ENCODE results near the gene TMEM109. TPM values are rescaled to one million over a fixed set of nuclear protein-coding genes. Genes with fewer than 3 reads are reported as not detected.

The TMEM109 gene
- total RNA-seq, 1 donor from 2014 or later: 64.5 TPM

GRCh38 chr11:60933416-60934123 is 19.6 kb downstream of the TMEM109 start:
- peaks cover 6% of the 10 kb centered on the region for H3K36me3 ChIP-seq (ENCODE audit: control insufficient read depth, insufficient read depth, low read length)
- no peaks in the 10 kb centered on the region for H3K27me3 ChIP-seq (ENCODE audit: control insufficient read depth, insufficient read depth, low read length)
- TF ChIP-seq, protein P1, sequence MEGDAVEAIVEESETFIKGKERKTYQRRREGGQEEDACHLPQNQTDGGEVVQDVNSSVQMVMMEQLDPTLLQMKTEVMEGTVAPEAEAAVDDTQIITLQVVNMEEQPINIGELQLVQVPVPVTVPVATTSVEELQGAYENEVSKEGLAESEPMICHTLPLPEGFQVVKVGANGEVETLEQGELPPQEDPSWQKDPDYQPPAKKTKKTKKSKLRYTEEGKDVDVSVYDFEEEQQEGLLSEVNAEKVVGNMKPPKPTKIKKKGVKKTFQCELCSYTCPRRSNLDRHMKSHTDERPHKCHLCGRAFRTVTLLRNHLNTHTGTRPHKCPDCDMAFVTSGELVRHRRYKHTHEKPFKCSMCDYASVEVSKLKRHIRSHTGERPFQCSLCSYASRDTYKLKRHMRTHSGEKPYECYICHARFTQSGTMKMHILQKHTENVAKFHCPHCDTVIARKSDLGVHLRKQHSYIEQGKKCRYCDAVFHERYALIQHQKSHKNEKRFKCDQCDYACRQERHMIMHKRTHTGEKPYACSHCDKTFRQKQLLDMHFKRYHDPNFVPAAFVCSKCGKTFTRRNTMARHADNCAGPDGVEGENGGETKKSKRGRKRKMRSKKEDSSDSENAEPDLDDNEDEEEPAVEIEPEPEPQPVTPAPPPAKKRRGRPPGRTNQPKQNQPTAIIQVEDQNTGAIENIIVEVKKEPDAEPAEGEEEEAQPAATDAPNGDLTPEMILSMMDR (IDR thresholded peaks at IDR 0.05; ENCODE audit: insufficient read depth, low read length, poor library complexity, severe bottlenecking): no peak
- no peak overlapping the region for H3K4me3 ChIP-seq (ENCODE audit: low read depth, low read length)
- no peak for DNase-seq (ENCODE audit: low read depth)

DNA sequence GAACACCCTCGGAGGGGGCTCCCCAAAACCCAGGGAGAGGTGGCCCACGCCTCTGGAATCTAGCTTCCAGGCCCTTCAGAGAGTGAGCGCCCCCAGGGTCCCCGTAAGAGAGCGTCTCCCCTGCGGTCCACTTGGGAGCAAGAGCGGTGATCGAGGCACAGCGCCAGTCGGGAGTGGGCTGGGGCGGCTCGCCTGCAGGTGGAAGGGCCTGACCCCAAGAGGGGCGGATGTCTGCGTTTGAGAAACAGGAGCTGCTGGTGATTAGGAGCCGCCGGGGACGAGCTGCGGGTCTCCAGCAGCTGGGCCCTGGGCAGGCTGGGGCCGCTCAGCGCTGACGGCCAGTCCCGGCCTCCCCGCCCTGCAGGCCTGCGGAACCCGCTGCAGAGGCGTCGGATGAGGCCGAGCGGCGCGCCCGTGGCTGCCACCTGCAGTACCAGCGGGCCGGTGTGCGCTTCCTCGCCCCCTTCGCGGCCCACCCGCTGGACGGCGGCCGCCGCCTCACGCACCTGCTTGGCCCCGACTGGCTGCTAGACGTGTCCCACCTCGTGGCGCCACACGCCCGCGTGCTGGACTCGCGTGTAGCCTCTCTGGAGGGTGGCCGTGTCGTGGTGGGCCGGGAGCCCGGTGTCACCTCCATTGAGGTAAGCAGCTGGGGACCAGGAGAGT is 20.3 kb downstream of the TMEM109 start:
- H3K4me3 ChIP-seq (ENCODE audit: low read depth, low read length): no peak overlapping the region
- no peak for DNase-seq (ENCODE audit: low read depth)
- TF ChIP-seq, protein P1 (IDR thresholded peaks at IDR 0.05; ENCODE audit: insufficient read depth, low read length, poor library complexity, severe bottlenecking): no peak
- H3K27me3 ChIP-seq (ENCODE audit: control insufficient read depth, insufficient read depth, low read length): no peaks in the 10 kb centered on the region
- peaks cover 2% of the 10 kb centered on the region for H3K36me3 ChIP-seq (ENCODE audit: control insufficient read depth, insufficient read depth, low read length)

DNA sequence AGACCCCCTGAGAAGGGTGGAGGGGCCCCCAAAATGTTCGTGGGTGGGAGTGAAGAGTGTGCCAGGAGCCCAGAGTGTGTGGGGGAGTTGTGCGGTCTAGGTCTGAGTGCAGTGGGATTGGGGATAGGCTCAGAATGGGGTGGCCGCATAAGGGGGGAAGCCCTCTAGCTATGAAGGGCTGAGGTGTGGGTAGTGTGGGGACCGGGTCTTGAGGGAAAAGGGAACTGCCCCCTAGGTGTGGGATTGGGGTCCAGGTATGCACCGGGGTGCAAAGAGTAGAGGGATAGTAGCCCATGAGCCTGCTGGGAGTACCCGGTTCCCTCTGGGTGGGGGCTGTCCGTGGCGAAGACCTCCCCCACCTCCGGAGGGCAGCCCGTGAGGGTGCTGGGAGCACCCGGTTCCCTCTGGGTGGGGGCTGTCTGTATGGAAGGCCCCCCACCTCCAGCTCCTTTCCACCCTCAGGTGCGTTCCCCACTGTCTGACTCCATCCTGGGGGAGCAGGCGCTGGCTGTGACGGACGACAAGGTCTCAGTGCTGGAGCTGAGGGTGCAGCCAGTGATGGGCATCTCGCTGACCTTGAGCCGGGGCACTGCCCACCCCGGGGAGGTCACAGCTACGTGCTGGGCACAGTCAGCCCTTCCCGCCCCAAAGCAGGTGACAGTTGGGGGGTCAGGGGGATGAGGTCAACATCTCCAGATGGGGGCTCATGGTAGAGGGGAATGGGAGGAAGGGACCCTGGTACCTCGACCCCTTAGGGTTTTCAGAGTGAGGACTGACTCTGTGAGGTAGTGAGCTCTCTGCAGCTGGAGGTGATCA is 21.0 kb downstream of the TMEM109 start:
- Histone ChIP-seq H3K4me3 (ENCODE audit: low read depth, low read length) (no peak overlapping the region), H3K27me3 (ENCODE audit: control insufficient read depth, insufficient read depth, low read length) (no peaks in the 10 kb centered on the region), H3K36me3 (ENCODE audit: control insufficient read depth, insufficient read depth, low read length) (peaks cover 1% of the 10 kb centered on the region)
- no peak for DNase-seq (ENCODE audit: low read depth)
- TF ChIP-seq, protein P1 (IDR thresholded peaks at IDR 0.05; ENCODE audit: insufficient read depth, low read length, poor library complexity, severe bottlenecking): no peak

DNA sequence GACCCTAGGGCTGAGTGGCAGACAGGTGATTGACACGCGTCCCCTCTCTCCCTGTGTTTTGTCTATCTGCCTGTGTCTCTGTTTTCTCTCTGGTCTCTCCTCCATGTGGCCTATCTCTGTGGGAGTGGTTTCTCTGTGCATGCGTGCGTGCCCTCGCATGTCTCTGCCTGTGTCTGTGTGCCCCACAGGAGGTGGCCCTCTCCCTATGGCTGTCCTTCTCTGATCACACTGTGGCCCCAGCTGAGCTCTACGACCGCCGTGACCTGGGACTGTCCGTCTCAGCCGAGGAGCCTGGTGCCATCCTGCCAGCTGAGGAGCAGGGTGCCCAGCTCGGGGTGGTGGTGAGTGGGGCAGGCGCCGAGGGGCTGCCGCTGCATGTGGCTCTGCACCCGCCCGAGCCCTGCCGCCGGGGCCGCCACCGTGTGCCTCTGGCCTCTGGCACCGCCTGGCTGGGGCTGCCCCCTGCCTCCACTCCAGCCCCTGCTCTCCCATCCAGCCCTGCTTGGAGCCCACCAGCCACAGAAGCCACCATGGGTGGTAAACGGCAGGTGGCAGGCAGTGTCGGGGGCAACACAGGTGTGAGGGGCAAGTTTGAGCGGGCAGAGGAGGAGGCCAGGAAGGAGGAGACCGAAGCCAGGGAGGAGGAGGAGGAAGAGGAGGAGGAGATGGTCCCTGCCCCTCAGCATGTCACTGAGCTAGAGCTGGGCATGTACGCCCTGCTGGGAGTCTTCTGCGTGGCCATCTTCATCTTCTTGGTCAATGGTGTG is 21.9 kb downstream of the TMEM109 start:
- Histone ChIP-seq H3K4me3 (ENCODE audit: low read depth, low read length) (no peak overlapping the region), H3K36me3 (ENCODE audit: control insufficient read depth, insufficient read depth, low read length) (no peaks in the 10 kb centered on the region), H3K27me3 (ENCODE audit: control insufficient read depth, insufficient read depth, low read length) (no peaks in the 10 kb centered on the region)
- no peak for DNase-seq (ENCODE audit: low read depth)
- TF ChIP-seq, protein P1 (IDR thresholded peaks at IDR 0.05; ENCODE audit: insufficient read depth, low read length, poor library complexity, severe bottlenecking): no peak

GRCh38 chr11:60936467-60937143 is 22.6 kb downstream of the TMEM109 start:
- Histone ChIP-seq H3K4me3 (ENCODE audit: low read depth, low read length) (no peak overlapping the region), H3K27me3 (ENCODE audit: control insufficient read depth, insufficient read depth, low read length) (no peaks in the 10 kb centered on the region), H3K36me3 (ENCODE audit: control insufficient read depth, insufficient read depth, low read length) (no peaks in the 10 kb centered on the region)
- TF ChIP-seq, protein P1 (IDR thresholded peaks at IDR 0.05; ENCODE audit: insufficient read depth, low read length, poor library complexity, severe bottlenecking): no peak
- no peak for DNase-seq (ENCODE audit: low read depth)
